Measurements from ENCODE around the gene DCTD. TPM values are rescaled to one million over a fixed set of nuclear protein-coding genes. Genes with fewer than 3 reads are reported as not detected.

DCTD gene
- polyA plus RNA-seq, 1 experiment, result 195 TPM

GRCh38 chr4:182923366-182923765 is 6.2 kb upstream of the DCTD start:
- no peak for TF ChIP-seq CTCF (IDR thresholded peaks at IDR 0.05; ENCODE audit: low read depth, low read length)
- POLR2A ChIA-PET, result interaction anchor here (0.5 to 0.7 kb wide), 2 partner anchors 50 to 646 kb away, joined by 3 read pairs; no protein-coding TSS in a partner anchor
- Histone ChIP-seq H3K9me3 (ENCODE audit: control insufficient read depth, insufficient read depth, low read length) (no peaks in the 10 kb centered on the region), H3K27ac (ENCODE audit: low read depth, low read length) (peak overlapping the region; percentile 4), H3K4me3 (ENCODE audit: low read depth, low read length) (peak overlapping the region; percentile 18), H3K27me3 (ENCODE audit: control insufficient read depth, insufficient read depth, low read length) (no peaks in the 10 kb centered on the region)
- CTCF ChIA-PET, result interaction anchor here (0.5 to 6.5 kb wide), 4 partner anchors 15 to 482 kb away, joined by 3 to 48 read pairs (median 22); no protein-coding TSS in a partner anchor
- no peak for DNase-seq (ENCODE audit: low read depth, low spot score)

GRCh38 chr4:182922501-182923284 is 5.5 kb upstream of the DCTD start:
- no peak for DNase-seq (ENCODE audit: low read depth, low spot score)
- TF ChIP-seq CTCF (IDR thresholded peaks at IDR 0.05; ENCODE audit: low read depth, low read length), result no peak
- peak overlapping the region; percentile 18 for H3K4me3 ChIP-seq (ENCODE audit: low read depth, low read length)
- ChIA-PET CTCF (interaction anchor here (3.1 to 6.5 kb wide), 3 partner anchors 16 to 340 kb away, joined by 10 to 48 read pairs (median 34); no protein-coding TSS in a partner anchor), POLR2A (interaction anchor here (0.7 kb wide), 1 partner anchor 645 kb away, joined by 3 read pairs; no protein-coding TSS in a partner anchor)
- no peaks in the 10 kb centered on the region for H3K9me3 ChIP-seq (ENCODE audit: control insufficient read depth, insufficient read depth, low read length)
- H3K27me3 ChIP-seq (ENCODE audit: control insufficient read depth, insufficient read depth, low read length), result no peaks in the 10 kb centered on the region
- peak overlapping the region; percentile 4 for H3K27ac ChIP-seq (ENCODE audit: low read depth, low read length)

DNA sequence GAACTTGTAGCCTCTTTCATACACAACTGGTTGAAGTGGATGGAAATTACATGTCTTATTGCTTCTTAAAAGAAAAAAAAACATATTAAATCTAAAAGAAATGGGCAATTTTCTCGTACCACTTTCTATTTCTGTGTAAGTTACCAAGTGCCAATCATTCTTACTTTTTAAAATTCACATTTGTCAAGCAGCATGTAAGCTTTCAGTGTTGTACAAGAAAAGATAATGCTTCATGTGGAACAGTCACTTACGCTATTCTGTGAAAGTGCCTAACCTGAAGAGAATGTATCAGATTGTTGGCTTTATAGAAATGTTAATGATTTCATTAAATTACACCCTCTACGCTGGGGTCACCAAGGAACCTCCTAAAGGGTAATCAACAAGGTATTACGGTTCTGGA is 4.4 kb upstream of the DCTD start:
- CTCF ChIA-PET, result interaction anchor here (6.5 kb wide), 1 partner anchor 17 kb away, joined by 48 read pairs; no protein-coding TSS in a partner anchor

GRCh38 chr4:182920676-182921075 is 3.5 kb upstream of the DCTD start:
- Histone ChIP-seq H3K4me3 (ENCODE audit: low read depth, low read length) (no peak overlapping the region), H3K9me3 (ENCODE audit: control insufficient read depth, insufficient read depth, low read length) (no peaks in the 10 kb centered on the region), H3K27me3 (ENCODE audit: control insufficient read depth, insufficient read depth, low read length) (no peaks in the 10 kb centered on the region), H3K27ac (ENCODE audit: low read depth, low read length) (no peak overlapping the region)
- no peak for DNase-seq (ENCODE audit: low read depth, low spot score)
- ChIA-PET POLR2A (no interaction called here), CTCF (no interaction called here)
- TF ChIP-seq CTCF (IDR thresholded peaks at IDR 0.05; ENCODE audit: low read depth, low read length), result no peak

More for the DNA sequence above, 4.4 kb upstream of the DCTD start:
- no peak for DNase-seq (ENCODE audit: low read depth, low spot score)
- Histone ChIP-seq H3K27ac (ENCODE audit: low read depth, low read length) (no peak overlapping the region), H3K9me3 (ENCODE audit: control insufficient read depth, insufficient read depth, low read length) (no peaks in the 10 kb centered on the region), H3K27me3 (ENCODE audit: control insufficient read depth, insufficient read depth, low read length) (no peaks in the 10 kb centered on the region), H3K4me3 (ENCODE audit: low read depth, low read length) (no peak overlapping the region)
- no peak for TF ChIP-seq CTCF (IDR thresholded peaks at IDR 0.05; ENCODE audit: low read depth, low read length)
- POLR2A ChIA-PET, result no interaction called here

DNA sequence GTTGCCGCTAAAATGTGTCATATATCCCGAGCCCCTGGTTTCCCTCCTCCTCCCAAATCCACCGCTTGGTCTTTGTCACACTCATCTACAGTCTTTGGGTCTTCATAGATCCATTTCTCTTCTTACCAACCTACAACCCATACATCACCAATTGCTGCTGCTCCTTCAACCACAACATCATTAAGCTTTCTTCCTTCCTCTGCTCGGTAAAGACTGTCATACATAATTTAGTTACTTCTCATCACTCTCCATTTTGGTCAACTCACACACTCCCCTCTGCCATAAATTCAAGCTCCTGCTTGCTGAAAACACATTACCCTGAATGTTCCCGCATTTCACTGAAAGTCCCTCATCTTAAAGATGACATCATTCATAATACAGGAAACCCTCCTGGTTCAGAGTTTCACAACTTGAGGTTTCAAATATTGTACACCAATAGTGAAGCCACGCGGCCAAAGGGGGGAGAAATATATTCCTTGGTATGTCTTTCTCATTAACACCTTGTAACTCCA is 1.7 kb upstream of the DCTD start:
- no peak for DNase-seq (ENCODE audit: low read depth, low spot score)
- ChIA-PET CTCF (interaction anchor here (0.5 to 0.9 kb wide), 2 partner anchors 113 to 343 kb away, joined by 3 to 4 read pairs; no protein-coding TSS in a partner anchor), POLR2A (no interaction called here)
- Histone ChIP-seq H3K4me3 (ENCODE audit: low read depth, low read length) (no peak overlapping the region), H3K27ac (ENCODE audit: low read depth, low read length) (no peak overlapping the region), H3K27me3 (ENCODE audit: control insufficient read depth, insufficient read depth, low read length) (no peaks in the 10 kb centered on the region), H3K9me3 (ENCODE audit: control insufficient read depth, insufficient read depth, low read length) (no peaks in the 10 kb centered on the region)
- no peak for TF ChIP-seq CTCF (IDR thresholded peaks at IDR 0.05; ENCODE audit: low read depth, low read length)

Data from AG04450 (cell line).